Uterus (tissue), 2 donors: ENCODE results near the gene RNF186.

ENCODE experiments used
- POLR2A ChIP-seq, 2 donors: fragments of 450-650 bp; IDR thresholded peaks; one replicate each; pipeline ENCODE4 v1.6.1; 2016; ENCODE audit warnings: antibody characterized with exemption in 2 of 2, mild to moderate bottlenecking in 1 of 2, moderate library complexity in 1 of 2
- TF ChIP-seq, protein P1 (sequence below), 4 experiments: fragments of 200-600 bp in 2 of 4; fragments of 450-650 bp in 2 of 4; sonication (generic) in 2 of 4; IDR thresholded peaks; one replicate each; pipeline ENCODE4 v1.5.1; 2016 to 2019; ENCODE audit warnings: antibody characterized with exemption in 4 of 4, mild to moderate bottlenecking in 2 of 4, moderate library complexity in 1 of 4

- no peak for TF ChIP-seq POLR2A (IDR thresholded peaks at IDR 0.05)
- TF ChIP-seq, protein P1, sequence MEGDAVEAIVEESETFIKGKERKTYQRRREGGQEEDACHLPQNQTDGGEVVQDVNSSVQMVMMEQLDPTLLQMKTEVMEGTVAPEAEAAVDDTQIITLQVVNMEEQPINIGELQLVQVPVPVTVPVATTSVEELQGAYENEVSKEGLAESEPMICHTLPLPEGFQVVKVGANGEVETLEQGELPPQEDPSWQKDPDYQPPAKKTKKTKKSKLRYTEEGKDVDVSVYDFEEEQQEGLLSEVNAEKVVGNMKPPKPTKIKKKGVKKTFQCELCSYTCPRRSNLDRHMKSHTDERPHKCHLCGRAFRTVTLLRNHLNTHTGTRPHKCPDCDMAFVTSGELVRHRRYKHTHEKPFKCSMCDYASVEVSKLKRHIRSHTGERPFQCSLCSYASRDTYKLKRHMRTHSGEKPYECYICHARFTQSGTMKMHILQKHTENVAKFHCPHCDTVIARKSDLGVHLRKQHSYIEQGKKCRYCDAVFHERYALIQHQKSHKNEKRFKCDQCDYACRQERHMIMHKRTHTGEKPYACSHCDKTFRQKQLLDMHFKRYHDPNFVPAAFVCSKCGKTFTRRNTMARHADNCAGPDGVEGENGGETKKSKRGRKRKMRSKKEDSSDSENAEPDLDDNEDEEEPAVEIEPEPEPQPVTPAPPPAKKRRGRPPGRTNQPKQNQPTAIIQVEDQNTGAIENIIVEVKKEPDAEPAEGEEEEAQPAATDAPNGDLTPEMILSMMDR (IDR thresholded peaks at IDR 0.05): no peak
Observed at GRCh38 chr1:19797827-19798226, 17.3 kb downstream of the RNF186 start.
